Stimulated activated CD8-positive, alpha-beta memory T cell treated with anti-CD3 and anti-CD28 coated beads, Interleukin-15, amount 100 ng/mL, for 1 hour (primary cell): ENCODE results near the gene CPED1.

Experiments used
- DNase-seq: peaks from one replicate; pipeline ENCODE4 v3.0.0-alpha.2; 2020; ENCODE audit warnings: low read depth

CPED1 gene

DNA sequence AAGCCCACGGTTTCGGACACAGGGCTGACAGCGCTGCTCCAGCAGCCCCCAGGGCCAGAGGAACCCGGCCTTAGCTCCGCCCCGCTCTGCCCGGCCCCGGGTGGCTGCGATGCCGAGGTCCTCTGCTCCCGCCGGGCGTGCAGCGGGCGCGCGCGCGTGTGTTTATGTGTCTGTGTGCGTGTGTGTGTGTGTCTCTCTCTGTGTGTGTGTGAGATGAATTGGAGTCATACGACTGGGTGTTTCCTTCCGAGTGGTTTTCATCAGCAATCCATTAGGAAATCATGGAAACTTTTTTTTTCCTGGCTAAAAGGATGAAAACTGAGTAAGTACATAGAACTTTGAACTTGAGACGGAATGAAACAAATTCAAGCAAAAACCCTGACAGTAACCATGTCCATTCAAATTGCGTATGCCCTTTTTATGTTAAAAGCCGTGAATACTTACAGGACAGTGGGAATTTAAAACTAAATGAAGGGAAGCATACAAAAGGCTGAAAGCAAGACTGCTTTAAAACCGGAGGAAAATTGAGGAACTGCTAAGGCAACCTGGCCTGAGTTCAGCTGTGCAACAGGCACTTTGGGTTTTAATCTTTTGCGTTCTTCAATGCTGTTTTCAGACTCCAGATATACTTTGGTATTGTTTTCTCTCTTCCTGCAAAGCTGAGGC lies at the start of gene CPED1:
TSS of gene CPED1 (plus strand) at position 121 of the 666 bp plus-strand sequence. CDS start 911 bp downstream, outside the sequence.
- no peak for DNase-seq

- no peak for DNase-seq
These were observed 49.2 kb upstream of the CPED1 start for GRCh38 chr7:120939345-120939744.

DNA sequence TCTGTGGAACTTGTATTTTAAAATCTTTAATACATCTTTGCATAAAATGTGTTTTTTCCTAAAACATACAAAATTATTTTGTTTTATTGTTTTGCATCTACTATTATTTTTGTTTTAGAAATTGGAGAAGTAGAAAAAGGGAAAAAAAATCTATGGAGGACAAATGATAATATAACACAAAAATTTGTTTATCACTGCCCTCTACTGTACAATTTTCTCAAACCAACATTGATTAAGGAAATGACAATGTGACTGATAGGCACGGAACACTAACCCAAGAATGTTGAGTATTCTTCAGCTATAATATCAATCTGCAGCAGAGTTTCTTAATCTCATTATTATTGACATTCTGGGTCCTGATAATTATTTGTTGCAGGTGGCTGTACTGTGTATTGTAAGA lies 47.4 kb upstream of the CPED1 start:
- DNase-seq = no peak

GRCh38 chr7:120941856-120942255 lies 46.7 kb upstream of the CPED1 start:
- DNase-seq = no peak

- DNase-seq = no peak
These were observed 45.6 kb upstream of the CPED1 start for GRCh38 chr7:120942861-120943260.

GRCh38 chr7:120944826-120945562 lies 43.5 kb upstream of the CPED1 start:
- DNase-seq = no peak

DNA sequence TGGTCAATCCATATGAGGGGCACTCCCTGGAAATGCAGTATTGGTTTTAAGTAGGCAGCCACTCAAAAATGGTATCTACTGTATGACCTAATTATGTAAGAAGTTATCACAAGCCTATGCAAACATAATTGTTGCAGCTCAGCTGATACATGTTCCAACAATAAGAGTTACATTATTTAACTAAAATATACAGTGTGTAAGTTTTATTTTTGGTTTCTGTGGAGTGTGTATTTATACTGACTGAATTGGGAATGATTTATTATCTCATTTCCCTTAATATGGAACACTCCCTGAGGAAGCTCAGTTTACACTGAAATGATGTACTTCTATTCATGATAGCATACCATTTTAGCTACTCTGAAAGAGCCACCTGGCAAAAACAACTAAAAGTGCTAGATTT lies 40.5 kb upstream of the CPED1 start:
- no peak for DNase-seq

- no peak for DNase-seq
These were observed 39.1 kb upstream of the CPED1 start for GRCh38 chr7:120949393-120949911.

- no peak for DNase-seq
These were observed 38.4 kb upstream of the CPED1 start for GRCh38 chr7:120949998-120950538.

GRCh38 chr7:120950539-120951308 lies 37.8 kb upstream of the CPED1 start, which contains the start of gene ING3:
Gene ING3 (plus strand): TSS chr7:120950777. CDS start chr7:120950897, 120 bp downstream.
- DNase-seq = peak; percentile 97

DNA sequence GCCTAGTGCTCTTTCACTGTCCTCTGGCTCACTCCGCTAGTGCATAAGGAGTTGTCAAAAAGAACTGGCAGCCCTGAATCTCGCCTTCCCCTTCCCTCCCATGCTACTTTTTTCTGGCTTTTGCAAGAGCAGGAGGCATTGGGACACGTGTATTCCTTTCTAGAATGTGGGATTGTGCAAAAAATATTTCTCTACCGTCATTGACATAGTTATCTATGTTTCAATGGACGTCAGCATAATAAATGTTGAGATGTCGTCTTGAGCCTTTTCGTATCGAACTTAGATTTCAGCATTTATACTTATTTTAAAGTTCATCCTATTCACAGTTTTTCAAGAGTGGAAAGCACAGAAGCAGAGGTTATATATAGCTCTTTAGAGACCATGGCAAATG lies 37.2 kb upstream of the CPED1 start:
- DNase-seq = no peak

DNA sequence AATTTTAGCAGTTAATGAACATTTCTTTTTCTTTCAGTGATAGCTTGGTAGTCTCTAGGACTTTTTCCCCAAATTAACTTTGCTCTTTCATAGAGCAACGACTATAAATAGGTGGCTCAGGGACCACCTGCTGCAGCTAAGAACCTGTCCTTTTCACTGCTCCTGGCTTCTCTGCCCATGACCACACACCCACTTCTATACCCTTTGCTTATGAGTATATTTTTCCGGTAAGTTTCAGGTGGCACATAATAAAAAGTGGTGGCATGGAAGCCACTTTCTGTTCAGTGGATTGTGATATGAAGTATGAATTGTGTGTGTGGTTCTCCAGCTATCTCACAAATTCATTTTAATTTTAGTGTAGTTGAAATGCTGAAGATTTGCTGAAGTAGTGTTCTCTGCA lies 36.7 kb upstream of the CPED1 start:
- no peak for DNase-seq

DNA sequence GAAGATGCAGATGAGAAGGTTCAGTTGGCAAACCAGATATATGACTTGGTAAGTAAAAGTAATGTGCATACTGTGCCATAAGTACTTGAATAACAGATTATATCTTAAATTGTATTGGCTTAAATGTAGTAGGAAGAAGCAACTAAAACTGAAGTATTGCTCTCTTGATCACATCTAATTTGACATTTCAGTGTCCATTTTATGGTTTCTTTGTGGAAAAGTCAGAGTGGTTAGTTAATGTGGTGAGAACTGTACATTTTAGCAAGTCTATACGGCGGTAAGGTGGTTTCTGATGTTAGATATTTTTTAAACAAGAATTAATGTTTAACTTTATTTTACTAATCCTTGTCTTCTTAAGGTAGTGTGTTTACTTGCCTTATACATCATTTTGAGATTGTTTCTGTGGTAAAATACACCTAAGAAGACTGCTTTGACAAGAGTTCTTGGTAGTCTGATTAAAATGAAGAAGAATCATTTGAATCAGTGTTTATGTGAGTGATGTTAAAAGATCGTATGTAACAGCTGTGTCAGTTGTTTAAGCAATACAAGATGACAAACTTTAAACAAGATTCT lies 32.8 kb upstream of the CPED1 start:
- no peak for DNase-seq

GRCh38 chr7:120959929-120960484 lies 28.5 kb upstream of the CPED1 start:
- DNase-seq = no peak

DNA sequence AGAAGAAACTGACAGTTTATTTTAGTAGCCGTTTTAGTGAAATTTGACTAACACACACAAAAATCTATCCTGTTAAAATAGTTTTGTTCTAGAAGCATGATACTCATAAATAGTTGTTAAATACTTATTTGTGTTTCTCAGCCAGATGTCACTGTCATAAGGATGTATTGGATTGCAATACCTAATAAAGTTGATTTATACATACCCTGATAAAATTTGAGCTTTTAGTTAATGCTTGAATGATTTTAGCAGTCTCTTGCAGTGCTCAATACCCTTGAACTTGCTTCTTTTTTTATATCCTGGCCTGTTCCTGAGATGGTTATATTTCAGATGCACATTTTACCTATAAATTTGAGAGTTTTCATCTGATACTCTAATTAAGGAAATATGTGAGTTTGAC lies 27.8 kb upstream of the CPED1 start:
- no peak for DNase-seq

- DNase-seq = no peak
These were observed 26.8 kb upstream of the CPED1 start for GRCh38 chr7:120961638-120962173.

- no peak for DNase-seq
These were observed 24.4 kb upstream of the CPED1 start for GRCh38 chr7:120964088-120964487.

- no peak for DNase-seq
These were observed 21.6 kb upstream of the CPED1 start for GRCh38 chr7:120966961-120967360.

DNA sequence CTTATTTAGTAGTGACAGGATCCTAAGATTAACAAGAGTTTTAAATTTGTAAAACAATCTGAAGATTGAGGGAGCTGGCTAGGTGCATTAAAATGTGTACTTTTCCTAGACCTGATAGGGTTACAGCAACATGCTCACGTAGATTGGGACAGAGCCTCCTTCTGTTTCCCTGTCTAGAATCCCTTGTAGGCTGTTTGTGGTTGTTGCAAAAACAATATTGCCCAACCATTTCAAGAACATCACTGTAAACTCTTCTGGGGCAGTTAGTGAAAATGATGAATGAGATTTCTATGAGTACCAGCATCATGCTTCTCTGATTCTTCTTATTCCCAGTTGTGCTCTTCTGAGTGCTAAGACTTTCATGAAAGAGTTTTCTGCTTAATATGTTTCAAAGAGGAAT lies 14.7 kb upstream of the CPED1 start:
- no peak for DNase-seq

DNA sequence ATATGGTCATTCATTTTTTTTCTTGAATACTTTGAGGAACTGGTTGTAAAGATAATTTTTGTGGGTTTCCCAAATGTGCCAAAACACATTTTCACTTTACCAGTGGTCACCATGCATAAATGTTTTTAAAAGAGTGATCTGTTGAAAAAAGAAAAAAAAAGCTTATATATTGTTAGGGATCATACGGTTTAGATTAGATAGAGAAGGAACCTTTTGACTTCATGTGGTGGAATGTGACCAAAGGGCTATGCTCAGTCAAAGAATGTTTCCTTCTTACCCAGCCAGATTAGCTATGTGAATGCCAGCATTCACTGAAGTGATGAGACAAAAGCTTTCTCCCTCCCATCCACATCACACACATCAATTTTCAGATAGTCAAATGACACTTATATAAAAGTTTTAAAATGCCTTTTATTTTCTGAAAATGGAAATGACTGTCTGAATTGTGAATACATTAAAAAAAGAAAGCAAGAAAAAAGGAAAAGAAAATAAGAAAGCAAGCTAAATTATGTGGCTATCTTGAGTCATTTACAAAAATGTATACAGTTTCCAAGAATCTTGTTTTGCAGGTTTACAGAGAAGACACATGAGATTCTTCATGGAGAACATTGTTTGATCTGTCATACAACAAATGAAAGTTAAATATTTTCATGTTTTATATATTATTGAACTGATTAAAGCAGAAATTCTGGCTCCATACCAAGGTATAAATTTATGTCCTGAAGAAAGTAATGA lies 8.6 kb upstream of the CPED1 start:
- DNase-seq = no peak

DNA sequence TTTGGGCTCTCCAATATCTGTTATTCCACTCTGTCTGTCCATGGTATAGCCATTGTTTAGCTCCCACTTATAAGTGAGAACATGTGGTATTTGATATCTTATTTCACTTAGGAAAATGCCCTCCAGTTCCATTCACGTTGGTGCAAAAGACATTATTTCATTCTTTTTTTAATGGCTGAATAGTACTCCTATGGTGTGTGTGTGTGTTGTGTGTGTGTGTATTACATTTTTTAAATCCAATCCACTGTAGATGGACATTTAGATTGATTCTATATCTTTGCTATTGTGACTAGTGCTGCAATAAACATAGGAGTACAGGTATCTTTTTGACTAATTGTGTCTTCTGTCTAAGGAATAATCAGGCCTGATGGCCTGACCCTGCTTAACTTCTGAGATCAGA lies 7.4 kb upstream of the CPED1 start:
- DNase-seq = no peak
